Measurements from ENCODE around the gene TNFSF8.

- no peak for TF ChIP-seq REST (tag by site-specific recombination; IDR thresholded peaks at IDR 0.05)
- no peak for TF ChIP-seq CTCF (tag by site-specific recombination; IDR thresholded peaks at IDR 0.05)
- TF ChIP-seq TRIM28 (IDR thresholded peaks at IDR 0.05; ENCODE audit: borderline replicate concordance, low read length) = no peak
- TF ChIP-seq ZNF747 (tag by site-specific recombination; IDR thresholded peaks at IDR 0.05) = no peak
- TF ChIP-seq HOXA7 (CRISPR knock-in tag; IDR thresholded peaks at IDR 0.05; ENCODE audit: borderline replicate concordance) = no peak
- no peak for TF ChIP-seq ZNF76 (tag by site-specific recombination; IDR thresholded peaks at IDR 0.05; ENCODE audit: borderline replicate concordance, low read depth)
- no peak for TF ChIP-seq ZNF560 (tag by site-specific recombination; IDR thresholded peaks at IDR 0.05; ENCODE audit: borderline replicate concordance)
- TF ChIP-seq ZNF776 (tag by site-specific recombination; IDR thresholded peaks at IDR 0.05; ENCODE audit: borderline replicate concordance) = no peak
- no peak for TF ChIP-seq YY1 (tag by site-specific recombination; IDR thresholded peaks at IDR 0.05)
Observed at GRCh38 chr9:114958844-114959235, 28.4 kb upstream of the TNFSF8 start.
